Lung (tissue), 12 donors: ENCODE results near the gene MAEA. TPM values are rescaled to one million over a fixed set of nuclear protein-coding genes. Genes with fewer than 3 reads are reported as not detected.

Experiments used
- ATAC-seq: fragments of 200-7000 bp; cut with Tn5 transposase; one replicate; pipeline ENCODE4 v1.9.1; 2020; ENCODE audit warnings: moderate number of reproducible peaks; ENCODE audit not compliant: insufficient read depth, low FRiP score
- DNase-seq, 3 donors: peaks; one replicate each; pipeline ENCODE4 v3.0.0-alpha.2; 2013 to 2017
- H3K27ac ChIP-seq, 2 donors: one replicate each; pipeline ENCODE4 v1.5.1; 2013; ENCODE audit warnings: mild to moderate bottlenecking in 2 of 2, moderate library complexity in 2 of 2, control low read depth in 1 of 2, inconsistent platforms in 1 of 2, low read depth in 1 of 2, low read length in 1 of 2
- H3K27me3 ChIP-seq, 3 donors: one replicate each; pipeline ENCODE4 v1.5.1; 2013; ENCODE audit warnings: low read length in 2 of 3; ENCODE audit not compliant: control insufficient read depth in 3 of 3, insufficient read depth in 3 of 3
- H3K36me3 ChIP-seq, 4 donors: one replicate each; pipeline ENCODE4 v1.5.1; 2013; ENCODE audit warnings: low read length in 4 of 4, mild to moderate bottlenecking in 1 of 4, moderate library complexity in 1 of 4; ENCODE audit not compliant: control insufficient read depth in 4 of 4, insufficient read depth in 4 of 4
- H3K4me1 ChIP-seq, 5 donors: one replicate each; pipeline ENCODE4 v1.5.1; 2013; ENCODE audit warnings: low read length in 5 of 5, mild to moderate bottlenecking in 2 of 5, moderate library complexity in 1 of 5; ENCODE audit not compliant: control insufficient read depth in 5 of 5, insufficient read depth in 5 of 5
- H3K4me3 ChIP-seq: one replicate; pipeline ENCODE4 v1.5.1; 2013; ENCODE audit warnings: mild to moderate bottlenecking, control low read depth, moderate library complexity
- H3K9ac ChIP-seq, 2 donors: one replicate each; pipeline ENCODE4 v1.5.1; 2013; ENCODE audit warnings: low read length in 2 of 2, control low read depth in 1 of 2; ENCODE audit not compliant: insufficient read depth in 1 of 2
- H3K9me3 ChIP-seq, 4 donors: one replicate each; pipeline ENCODE4 v1.5.1; 2013; ENCODE audit warnings: low read length in 3 of 4, mild to moderate bottlenecking in 1 of 4, moderate library complexity in 1 of 4; ENCODE audit not compliant: control insufficient read depth in 4 of 4, insufficient read depth in 3 of 4
- WGBS, 2 donors: extraction: QIAGEN DNeasy Blood & Tissue Kit; methylation state at CpG; one replicate each; pipeline ENCODE4 v1.1.7; 2013; 5-methylcytosine and 5-hydroxymethylcytosine counted together
- polyA plus RNA-seq, 2 donors: library from polyadenylated mRNA; stranded (reverse); fragments of 200-250 nt; gene quantifications; one replicate each; pipeline ENCODE4 v1.2.1, GENCODE V29; 2013
- total RNA-seq, 2 donors: library from RNA; depleted of rRNA in 1 of 2; stranded (reverse); fragments of >200 nt in 1 of 2; gene quantifications; one replicate each; pipeline ENCODE4 v1.2.1, GENCODE V29; 2014 to 2021
- TF ChIP-seq, protein P1 (sequence below): IDR thresholded peaks from 2 replicates; pipeline ENCODE4 v1.5.1; 2012; ENCODE audit warnings: mild to moderate bottlenecking; ENCODE audit errors: control extremely low read depth, extremely low read depth
- donor health status: control.
- donor health status: control.
- donor health status: Bipolar disorder and iron deficiency.
- donor health status: healthy.
- donor health status: DM: yes; HTN: yes; CAD: no.

The MAEA gene
- total and polyA plus RNA-seq, 4 donors: 39.7 to 67.4 (median 60.8) TPM

DNA sequence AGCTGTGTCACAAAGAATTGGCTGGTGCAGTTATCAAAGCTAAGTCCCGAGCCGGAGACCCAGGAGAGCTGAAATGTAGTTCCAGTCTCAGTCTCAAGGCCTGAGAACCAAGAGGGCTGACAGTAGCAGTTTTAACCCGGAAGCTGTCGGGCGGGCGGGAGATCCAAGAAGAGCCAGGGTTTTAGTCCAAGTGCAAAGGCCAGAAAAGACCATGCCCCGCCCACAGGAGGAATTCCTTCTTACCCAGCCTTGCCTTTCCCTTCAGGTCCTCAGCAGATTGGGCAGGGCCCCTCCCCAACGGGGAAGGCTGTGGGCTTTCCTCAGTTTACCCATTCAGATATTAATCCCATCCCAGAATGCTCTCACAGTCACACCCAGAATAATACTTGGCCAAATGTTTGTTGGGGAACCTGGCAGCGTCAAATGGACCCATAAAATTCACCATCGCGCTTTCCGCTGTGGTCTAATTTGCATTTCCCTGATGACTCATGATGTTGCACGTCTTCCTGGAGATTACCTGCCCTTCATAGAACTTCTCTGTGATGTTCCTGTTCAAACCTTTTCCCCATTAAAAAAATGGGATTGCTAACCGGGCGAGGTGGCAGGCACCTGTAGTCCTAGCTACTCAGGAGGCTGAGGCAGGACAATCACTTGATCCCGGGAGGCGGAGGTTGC lies 16.2 kb downstream of the MAEA start:
- TF ChIP-seq, protein P1, sequence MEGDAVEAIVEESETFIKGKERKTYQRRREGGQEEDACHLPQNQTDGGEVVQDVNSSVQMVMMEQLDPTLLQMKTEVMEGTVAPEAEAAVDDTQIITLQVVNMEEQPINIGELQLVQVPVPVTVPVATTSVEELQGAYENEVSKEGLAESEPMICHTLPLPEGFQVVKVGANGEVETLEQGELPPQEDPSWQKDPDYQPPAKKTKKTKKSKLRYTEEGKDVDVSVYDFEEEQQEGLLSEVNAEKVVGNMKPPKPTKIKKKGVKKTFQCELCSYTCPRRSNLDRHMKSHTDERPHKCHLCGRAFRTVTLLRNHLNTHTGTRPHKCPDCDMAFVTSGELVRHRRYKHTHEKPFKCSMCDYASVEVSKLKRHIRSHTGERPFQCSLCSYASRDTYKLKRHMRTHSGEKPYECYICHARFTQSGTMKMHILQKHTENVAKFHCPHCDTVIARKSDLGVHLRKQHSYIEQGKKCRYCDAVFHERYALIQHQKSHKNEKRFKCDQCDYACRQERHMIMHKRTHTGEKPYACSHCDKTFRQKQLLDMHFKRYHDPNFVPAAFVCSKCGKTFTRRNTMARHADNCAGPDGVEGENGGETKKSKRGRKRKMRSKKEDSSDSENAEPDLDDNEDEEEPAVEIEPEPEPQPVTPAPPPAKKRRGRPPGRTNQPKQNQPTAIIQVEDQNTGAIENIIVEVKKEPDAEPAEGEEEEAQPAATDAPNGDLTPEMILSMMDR: no peak
- Histone ChIP-seq H3K36me3 (peaks cover 0 to 5% (median 1%) of the 10 kb centered on the region in 4 donors), H3K4me3 (no peak overlapping the region), H3K27me3 (no peaks in the 10 kb centered on the region), H3K4me1 (peaks cover 6 to 23% (median 21%) of the 10 kb centered on the region in 5 donors), H3K27ac (no peak overlapping the region), H3K9ac (no peak overlapping the region), H3K9me3 (no peaks in the 10 kb centered on the region)
- no peak for ATAC-seq
- WGBS, 2 donors: 76 to 82% methylated on average over 17 of the region's 17 CpGs
- no peak for DNase-seq

DNA sequence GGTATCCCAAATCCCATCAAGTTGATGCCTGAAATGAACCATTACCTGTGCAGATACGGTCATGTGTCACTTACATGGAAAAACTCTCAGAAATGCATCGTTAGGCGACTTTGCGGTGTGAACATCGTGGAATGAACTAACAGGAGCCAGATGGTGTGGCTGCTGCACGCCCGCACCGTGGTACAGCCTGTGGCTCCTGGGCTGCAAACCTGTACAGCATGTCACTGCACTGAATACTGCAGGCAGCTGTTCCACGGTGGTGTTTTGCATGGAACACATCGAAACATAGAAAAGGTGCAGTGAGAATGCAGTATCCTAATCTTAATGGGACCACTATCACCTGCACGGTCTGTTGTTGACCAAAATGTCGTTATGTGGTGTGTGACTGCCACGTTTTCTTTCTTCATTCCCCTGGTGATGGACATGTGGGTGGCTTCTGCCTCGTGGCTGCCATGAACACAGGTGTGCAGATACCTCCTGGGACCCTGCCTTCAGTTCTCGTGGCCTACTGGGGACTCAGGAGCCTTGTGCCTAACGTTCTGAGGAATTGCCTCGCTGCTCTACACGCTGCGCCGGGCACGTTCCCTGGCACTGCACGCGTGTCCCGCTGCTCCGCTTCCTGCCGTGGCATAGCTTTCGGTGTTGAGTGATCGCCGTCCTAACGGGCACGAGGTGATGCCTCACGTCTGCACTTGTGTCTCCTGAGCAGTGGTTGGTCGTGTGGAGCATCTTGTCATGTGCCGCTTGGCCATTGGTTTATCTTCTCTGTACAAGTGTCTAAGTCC lies 18.5 kb downstream of the MAEA start:
- H3K4me1 ChIP-seq: peaks cover 6 to 28% (median 23%) of the 10 kb centered on the region in 5 donors

DNA sequence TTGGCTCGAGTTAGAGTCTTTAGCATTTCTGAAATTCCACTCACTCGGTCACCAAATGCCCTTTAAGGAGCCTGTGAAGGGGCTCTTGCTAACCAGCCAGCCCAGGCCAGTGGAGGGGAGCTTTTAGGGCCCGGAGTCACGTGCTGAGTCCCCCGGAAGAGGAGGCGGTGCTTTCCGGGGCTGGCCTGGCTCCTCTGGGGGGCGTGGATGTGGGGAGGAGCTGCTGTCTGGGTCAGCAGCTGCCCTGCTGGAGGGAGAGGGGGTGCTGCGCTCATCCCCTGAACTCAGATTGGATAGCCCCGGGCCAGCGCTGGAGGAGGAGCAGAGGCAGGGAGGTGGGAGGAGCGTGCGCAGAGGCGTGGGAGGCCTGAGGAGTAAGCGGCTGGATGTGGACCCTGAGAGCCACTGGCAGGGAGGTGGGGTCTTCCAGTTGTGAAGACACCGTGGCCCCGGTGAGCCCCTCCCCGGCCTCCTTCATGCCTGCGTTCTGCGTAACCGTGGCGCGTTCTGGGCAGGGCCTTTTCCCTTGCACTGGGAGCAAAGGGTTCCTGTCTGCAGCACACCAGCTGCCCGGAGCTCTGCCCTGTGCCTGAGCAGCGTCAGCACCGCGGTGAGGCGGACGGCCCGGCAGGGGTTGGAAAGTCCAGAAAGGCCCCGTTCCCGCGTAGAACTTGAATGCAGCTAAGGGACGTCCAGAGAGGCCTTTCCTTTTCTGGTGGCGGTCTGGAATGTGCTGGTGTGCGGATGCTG lies 19.7 kb downstream of the MAEA start:
- WGBS, 2 donors: 9 to 25% methylated on average over 34 to 36 of the region's 36 CpGs
- H3K4me3 ChIP-seq: peak overlapping the region; percentile 6
- peak overlapping the region; percentile 71 to 80 for H3K9ac ChIP-seq
- DNase-seq (peak; percentile 97 to 98 (median 97)), ATAC-seq (peak; percentile 95)
- no peaks in the 10 kb centered on the region for H3K9me3 ChIP-seq
- H3K36me3 ChIP-seq: peaks cover 0 to 26% (median 16%) of the 10 kb centered on the region in 4 donors
- peak overlapping the region; percentile 11 to 81 for H3K27ac ChIP-seq
- no peaks in the 10 kb centered on the region for H3K27me3 ChIP-seq
- TF ChIP-seq, protein P1: no peak
- peaks cover 6 to 28% (median 23%) of the 10 kb centered on the region in 5 donors for H3K4me1 ChIP-seq

More for the DNA sequence above, 18.5 kb downstream of the MAEA start:
- Histone ChIP-seq H3K9me3 (no peaks in the 10 kb centered on the region), H3K36me3 (peaks cover 0 to 16% (median 9%) of the 10 kb centered on the region in 4 donors), H3K27me3 (no peaks in the 10 kb centered on the region), H3K4me3 (no peak overlapping the region), H3K27ac (peak overlapping the region in 1 of 2 donors; percentile 56), H3K9ac (no peak overlapping the region)
- ATAC-seq: no peak
- TF ChIP-seq, protein P1: no peak
- WGBS, 2 donors: 93 to 95% methylated on average over 34 of the region's 34 CpGs
- no peak for DNase-seq
